GM12892 (cell line): ENCODE measurements around the gene TMEM80.

Experiments
- DNase-seq: peaks from one replicate; pipeline ENCODE4 v3.0.0; 2011; ENCODE audit not compliant: insufficient read length
- FAIRE-seq: peaks from 2 replicates; lab custom pipeline; 2011; peaks lifted over from hg19 to GRCh38; lab: Jason Lieb, UNC
- POLR2A ChIP-seq: IDR thresholded peaks from 2 replicates; pipeline ENCODE4 v1.6.1; 2011; ENCODE audit warnings: low read depth, low read length, control low read depth
- POLR2AphosphoS5 ChIP-seq: IDR thresholded peaks from 2 replicates; pipeline ENCODE4 v1.6.1; 2011; ENCODE audit warnings: low read depth, low read length, control low read depth
- TAF1 ChIP-seq: IDR thresholded peaks from 2 replicates; pipeline ENCODE4 v1.6.1; 2011; ENCODE audit warnings: low read depth, mild to moderate bottlenecking, control low read depth, low read length, borderline replicate concordance

TMEM80 gene

GRCh38 chr11:746289-747157 is 50.9 kb downstream of the TMEM80 start:
- DNase-seq (no peak), FAIRE-seq (no peak)
- TF ChIP-seq POLR2AphosphoS5: no peak
- TF ChIP-seq POLR2A: no peak
- no peak for TF ChIP-seq TAF1

GRCh38 chr11:747158-748006 is 51.8 kb downstream of the TMEM80 start, which contains the start of gene TALDO1:
Gene TALDO1, plus strand, starts transcription at chr11:747464. Its CDS starts 18 bp downstream, at chr11:747482.
- FAIRE-seq (peak; percentile 99), DNase-seq (peak; percentile 98)
- no peak for TF ChIP-seq TAF1
- TF ChIP-seq POLR2A: peak; percentile 68
- no peak for TF ChIP-seq POLR2AphosphoS5

- FAIRE-seq (peak; percentile 76), DNase-seq (no peak)
Observed at GRCh38 chr11:748007-748359, 52.4 kb downstream of the TMEM80 start.

DNA sequence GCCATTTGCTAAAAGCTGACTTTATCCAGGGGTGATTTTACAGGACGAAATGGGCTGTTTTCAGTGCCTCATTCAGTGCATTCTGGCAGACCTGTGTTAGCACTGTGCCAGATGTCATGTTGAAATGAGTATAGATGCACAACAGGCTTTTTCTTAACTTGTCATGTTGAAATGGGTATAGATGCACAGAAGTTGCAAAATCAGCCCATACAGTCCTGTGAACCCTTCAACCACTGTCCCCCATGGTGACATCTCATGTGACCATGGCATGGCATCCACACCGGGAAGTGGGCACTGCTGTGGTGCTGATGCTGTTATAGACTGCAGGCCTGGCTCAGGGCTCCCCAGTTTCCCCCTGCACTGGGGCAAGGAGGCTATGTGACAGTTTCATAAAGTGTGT is 54.1 kb downstream of the TMEM80 start:
- TF ChIP-seq POLR2A: no peak
- TF ChIP-seq TAF1: no peak
- TF ChIP-seq POLR2AphosphoS5: no peak
- no peak for DNase-seq
- FAIRE-seq: peak; percentile 80

More at GRCh38 chr11:748007-748359, 52.4 kb downstream of the TMEM80 start:
- TF ChIP-seq POLR2AphosphoS5 (no peak), TAF1 (no peak), POLR2A (no peak)
